GM21381 (cell line): ENCODE data around the gene MPZL3.

Experiments
- ATAC-seq: cut with Tn5 transposase; IDR thresholded peaks from one replicate; pipeline ENCODE4 v1.9.1; 2021; ENCODE audit warnings: mild to moderate bottlenecking, moderate library complexity; ENCODE audit not compliant: unreplicated experiment

Gene MPZL3

GRCh38 chr11:118265954-118266353 lies 13.8 kb upstream of the MPZL3 start:
- ATAC-seq = no peak

DNA sequence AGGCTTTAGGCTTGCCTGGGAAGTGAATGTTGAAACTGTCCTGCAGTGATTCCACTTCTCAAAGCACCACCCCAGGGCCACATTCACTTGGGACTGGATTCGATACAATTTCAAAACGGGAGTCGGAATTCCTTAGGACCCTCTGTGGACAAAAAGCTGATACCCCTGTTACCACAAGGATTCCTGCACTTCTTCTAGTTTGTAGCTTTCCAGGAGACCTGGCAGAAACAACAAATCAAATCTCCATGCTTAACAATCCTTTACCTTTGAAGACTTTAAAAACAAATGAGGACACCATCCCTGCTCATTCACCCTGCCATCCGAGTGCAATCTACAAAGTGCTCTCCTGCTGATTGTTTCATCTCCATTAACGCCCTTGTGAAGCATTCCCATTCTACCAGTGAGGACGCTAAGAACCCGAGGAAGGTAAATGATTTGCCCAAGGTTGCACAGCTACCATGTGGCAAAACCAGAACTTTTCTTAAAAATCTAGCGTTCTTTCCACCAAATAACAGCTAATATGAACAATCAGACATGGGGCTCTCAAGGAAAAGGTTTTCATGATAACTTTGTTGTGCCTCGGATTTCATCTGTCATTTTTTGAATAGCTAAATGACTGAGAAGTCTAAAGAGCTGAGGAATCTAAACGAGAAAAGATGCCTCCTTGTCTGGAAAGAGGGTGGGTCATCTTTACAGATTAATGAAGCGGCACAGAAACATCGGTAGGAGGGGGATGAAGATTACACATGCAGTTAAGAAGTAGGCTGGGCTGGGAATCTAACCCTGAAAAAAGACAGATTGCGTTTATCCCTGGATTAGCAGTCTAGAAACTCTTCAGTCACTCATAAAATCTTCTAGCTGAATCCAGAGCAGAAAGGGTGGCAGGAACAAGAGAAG lies 12.7 kb upstream of the MPZL3 start:
- ATAC-seq = no peak

- no peak for ATAC-seq
Observed at GRCh38 chr11:118263695-118264568, 11.8 kb upstream of the MPZL3 start, which contains the start of gene MPZL2. Gene MPZL2 (minus strand): TSS chr11:118264297. CDS start chr11:118264153, 144 bp downstream.

GRCh38 chr11:118263112-118263511 lies 10.9 kb upstream of the MPZL3 start:
- ATAC-seq = no peak

DNA sequence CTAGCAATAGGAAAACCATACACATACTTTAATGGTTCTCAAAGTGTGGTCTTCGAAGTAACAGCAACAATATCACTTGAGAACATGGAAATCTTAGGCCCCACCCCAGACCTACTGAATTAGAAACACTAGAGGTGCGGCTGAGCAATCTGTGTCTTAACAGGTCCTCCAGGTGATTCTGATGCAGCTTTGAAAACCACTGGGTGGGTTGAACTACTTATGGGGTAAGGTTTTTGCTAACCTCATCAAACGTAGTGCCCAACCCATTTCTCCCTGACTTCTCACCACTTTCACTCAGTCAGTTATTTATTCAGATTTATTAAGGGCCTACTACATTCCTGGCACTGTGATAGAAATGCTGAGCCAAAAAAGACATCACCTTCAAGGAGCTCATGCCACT lies 8.2 kb upstream of the MPZL3 start:
- no peak for ATAC-seq

DNA sequence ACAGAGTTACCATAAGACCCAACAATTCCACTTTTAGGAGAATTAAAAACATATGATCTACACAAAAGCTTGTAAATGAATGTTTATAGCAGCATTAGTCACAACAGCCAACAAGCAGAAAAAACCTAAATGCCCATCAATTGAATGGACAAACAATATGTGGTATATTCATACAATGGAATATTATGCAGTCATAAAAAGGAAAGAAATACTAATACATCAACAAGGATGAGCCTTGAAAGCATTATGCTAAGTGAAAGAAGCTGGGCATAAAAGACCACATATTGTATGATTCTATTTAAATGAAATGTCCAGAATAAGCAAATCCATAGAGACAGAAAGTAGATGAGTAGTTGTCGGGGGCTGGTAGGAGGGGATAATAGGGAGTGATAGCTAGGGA lies 7.0 kb upstream of the MPZL3 start:
- no peak for ATAC-seq

- no peak for ATAC-seq
Observed at GRCh38 chr11:118258410-118258809, 6.2 kb upstream of the MPZL3 start.

DNA sequence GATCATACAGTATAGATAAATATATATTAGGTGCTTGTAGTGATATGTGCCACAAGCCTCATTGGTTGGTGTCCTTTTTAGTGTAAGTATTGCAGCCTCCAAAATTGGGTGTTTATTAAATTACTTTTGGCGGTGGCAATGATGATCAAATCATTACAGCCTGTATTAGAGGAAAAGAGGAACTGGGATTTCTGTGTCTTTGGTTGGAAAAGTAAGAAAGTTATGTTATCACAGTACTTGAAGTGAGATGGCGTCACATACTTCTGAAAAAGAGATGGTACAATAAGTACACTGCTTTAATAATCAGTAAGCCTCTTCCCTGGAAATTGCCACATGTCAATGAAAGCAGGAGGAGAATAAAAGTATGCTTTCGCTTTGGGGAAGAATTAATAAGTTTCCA lies 523 bp upstream of the MPZL3 start:
- ATAC-seq = peak; percentile 11

DNA sequence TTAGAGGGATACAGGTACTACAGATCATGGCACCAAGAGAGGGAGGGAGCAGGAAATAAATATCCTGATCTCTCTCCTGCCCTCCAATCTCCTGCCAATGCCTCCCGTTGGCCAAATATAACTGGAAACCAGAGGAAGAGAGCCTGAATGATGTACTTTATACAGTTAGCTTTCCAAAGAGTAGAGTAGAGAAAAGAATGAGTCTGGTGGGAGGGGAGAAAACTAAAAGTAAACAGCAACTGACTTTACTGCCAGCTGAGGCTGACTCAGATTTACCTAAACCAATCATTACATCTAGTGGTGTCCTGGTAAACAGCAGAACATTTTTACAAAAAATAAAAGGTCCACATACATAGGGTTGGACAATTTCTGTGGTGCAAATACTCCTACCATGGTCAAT lies 5.1 kb downstream of the MPZL3 start:
- ATAC-seq = no peak

DNA sequence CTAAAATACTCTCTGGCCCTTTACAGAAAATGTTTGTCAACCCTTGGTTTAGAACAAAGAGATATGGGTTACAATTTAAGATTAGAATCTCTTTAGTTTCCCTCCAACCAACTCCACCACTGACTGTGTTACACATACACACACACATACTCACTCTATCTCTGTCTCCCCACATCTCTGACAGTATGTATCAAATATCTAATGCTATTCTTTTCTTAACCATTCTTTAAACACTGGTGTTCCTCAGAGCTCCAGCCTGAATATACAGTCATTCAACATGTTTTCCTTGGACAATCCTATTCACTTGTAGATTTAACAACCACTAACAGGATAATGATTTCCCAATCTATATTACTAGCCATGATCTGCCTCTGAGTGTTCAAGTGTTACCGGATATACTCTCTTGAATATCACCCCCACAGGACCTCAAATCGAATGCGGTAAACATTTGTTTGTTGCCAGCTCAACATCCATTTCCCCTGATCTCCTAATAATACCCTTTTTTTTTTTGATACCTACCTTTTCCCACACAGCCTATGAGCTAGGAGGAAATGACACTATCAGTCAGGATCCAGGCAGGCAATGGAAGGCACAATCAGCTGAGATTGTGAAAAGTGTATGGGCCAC lies 6.1 kb downstream of the MPZL3 start:
- no peak for ATAC-seq

DNA sequence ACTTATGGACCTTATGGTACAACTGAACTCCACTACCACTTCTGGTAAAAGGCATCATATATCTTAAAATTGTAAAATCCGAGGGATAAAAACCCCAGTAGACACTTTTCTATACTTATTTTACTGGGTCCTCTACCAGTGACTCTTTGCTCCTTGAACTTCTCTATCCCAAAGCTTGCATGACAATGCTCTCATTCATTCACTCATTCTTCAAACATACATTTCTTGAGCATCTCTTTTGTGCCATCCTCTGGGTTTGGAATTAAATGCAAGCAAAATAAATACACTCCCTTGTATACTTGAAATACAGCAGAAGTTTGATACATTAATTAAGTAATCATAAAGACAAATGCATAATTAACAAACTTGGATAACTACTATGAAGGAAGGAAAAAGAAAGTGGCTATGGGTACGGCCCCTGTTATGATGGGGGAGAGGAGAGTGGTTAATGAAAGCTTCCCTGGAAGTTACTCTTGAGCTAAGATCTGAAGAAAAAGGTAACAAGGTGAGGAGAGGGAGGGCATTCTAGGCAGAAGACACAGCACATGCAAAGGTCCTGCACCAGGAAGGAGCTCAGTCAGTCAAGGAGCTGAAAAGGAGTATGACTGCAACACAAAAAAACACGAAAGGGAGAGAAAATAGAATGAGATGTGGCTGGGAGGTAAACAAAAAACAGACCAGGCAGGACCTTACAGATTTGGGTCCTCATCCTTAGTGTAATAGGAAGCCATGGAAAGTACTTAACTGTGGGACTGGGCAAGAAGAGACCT lies 8.0 kb downstream of the MPZL3 start:
- ATAC-seq = no peak

DNA sequence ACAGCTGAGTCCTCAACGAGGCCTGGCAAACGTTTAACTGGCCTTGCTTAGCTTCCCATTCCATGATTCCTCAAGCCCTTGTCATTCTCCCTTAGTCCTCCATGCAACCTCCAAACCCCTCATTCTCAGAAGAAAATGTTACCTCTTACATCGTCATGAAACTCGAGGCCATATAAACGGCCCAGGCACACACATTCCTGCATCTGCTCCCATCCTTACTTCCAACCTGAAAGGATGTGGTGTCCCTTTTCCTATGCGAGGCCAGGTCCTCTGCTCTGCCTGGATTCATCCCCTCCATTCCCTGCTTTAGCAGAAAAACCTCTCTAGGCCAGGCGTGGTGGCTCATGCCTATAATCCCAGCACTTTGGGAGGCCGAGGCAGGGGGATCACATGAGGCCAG lies 9.0 kb downstream of the MPZL3 start:
- no peak for ATAC-seq

DNA sequence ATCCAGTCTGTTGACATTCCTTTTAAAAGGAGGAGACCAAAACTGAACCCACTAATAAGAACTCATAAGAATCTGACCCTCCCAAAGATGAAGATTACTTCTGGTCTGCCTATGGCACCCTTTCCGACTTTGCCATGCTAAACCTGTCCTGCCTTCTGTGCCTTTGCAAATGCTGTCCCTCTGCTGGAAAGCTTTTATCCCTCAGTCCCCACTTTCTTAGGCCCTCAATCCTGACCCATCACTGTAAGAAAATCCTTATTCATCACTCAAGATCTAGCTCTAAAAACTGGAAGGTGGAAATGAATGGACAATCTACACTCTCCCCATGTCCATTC lies 10.4 kb downstream of the MPZL3 start:
- peak; percentile 20 for ATAC-seq

GRCh38 chr11:118240999-118241763 lies 11.0 kb downstream of the MPZL3 start:
- ATAC-seq = peak; percentile 70

DNA sequence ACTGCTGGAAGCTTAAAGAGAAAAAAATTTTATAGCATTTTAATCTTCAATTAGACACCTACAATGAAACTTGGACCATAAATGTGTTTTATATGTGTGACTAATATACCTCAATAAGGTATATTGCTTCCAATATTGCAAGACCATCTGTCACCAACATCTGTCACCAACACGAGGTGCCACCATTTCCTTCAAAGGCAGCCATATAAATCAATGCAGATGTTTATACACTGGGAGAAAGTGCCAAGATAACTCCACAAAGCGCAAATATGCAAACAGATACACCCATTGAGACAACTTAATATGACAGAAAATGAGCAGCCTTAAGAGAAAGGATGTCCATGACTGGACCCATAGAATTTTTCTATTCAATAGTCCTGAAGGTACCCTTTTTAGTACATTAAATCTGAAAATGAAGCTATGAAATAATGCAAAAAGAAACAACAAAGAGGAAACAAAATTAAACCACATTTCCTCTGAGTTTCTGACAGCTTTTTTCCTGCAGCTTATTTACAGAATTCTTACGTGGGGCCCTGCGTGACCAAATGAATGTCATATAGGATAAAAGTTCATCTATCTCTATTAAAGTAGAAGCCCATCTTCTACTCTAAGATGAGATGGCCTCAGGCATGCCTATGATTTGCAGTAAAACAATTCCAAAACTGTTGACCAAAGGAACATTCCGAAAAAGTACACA lies 12.5 kb downstream of the MPZL3 start:
- ATAC-seq = no peak

GRCh38 chr11:118238929-118239328 lies 13.2 kb downstream of the MPZL3 start:
- no peak for ATAC-seq

GRCh38 chr11:118238421-118238820 lies 13.7 kb downstream of the MPZL3 start:
- ATAC-seq = no peak

- ATAC-seq = no peak
Observed at GRCh38 chr11:118236170-118236569, 16.0 kb downstream of the MPZL3 start.

GRCh38 chr11:118234833-118235232 lies 17.3 kb downstream of the MPZL3 start:
- ATAC-seq = no peak
